MV-4-11 (cell line): Measurements from ENCODE around the gene ODR4.
"Not testable (repeated sequence)": the region's sequence is repeated elsewhere in the genome, so short reads cannot be mapped to it uniquely, and the experiment has no call there.

Experiments
- DNase-seq: peaks from one replicate; lab custom pipeline; 2025; lab: John Stamatoyannopoulos, UW

The ODR4 gene

DNA sequence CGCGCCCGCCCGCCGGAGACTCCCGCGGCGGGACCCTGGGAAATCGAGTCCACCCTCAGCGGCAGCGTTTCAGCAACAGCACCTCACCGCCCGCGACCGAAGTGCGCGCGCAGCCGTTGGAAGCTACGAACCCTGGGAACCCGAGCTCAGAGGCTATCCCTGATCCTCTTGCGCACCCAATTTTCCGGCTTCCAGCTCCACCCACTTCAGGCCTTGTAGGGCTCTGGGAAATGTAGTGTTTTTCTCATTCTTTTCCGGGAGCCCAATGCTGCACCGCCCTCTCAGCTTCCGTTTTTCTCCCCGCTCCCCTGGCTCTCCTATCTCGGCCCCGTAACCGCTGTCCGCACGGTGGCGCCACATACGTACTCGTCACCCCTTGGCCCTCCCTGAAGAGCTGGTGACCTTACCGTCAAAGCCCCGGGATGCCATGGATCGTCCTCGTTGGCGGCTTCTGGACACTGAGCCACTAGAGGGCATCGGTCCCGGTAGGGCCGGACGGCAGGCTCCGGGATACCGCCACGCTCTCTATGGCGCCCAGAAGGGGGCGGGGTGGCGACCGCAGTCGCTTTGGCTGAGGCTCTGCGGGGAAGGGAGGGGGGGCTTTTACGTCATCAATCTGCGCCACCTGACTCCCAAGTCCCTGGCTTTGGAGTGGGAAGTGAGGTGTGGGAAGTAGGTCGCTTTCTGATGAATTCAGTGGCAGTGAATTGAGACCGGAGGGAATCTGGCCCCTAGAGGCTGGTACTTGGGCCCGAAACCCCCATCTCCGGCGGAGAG is at the start of gene ODR4, which contains the start of gene TPR:
Gene ODR4 (plus strand): TSS at position 687 of the 777 bp plus-strand sequence. CDS start 3,948 bp downstream, outside the sequence.
Gene TPR (minus strand): TSS at position 102 of the 777 bp plus-strand sequence. CDS start 225 bp downstream, outside the sequence.
- DNase-seq, result peak; percentile 99

DNA sequence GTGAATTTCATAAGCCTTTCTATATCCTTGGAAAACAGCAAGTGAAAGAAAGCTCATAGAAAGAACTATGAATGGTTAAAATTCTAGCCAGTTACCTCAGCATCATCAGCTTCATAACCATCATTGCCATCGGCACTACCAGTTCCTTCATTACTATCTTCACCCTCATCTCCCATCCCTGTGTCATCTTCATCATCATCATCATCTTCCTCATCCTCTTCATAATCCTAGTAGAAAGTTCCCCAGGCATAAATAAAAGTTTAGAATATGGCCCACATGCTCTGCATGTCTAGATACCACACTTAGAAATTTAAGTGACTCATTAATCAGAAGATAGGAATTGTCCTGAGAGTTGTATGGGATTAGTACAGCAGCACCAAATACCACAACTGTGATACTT is 49.6 kb upstream of the ODR4 start:
- no peak for DNase-seq

DNA sequence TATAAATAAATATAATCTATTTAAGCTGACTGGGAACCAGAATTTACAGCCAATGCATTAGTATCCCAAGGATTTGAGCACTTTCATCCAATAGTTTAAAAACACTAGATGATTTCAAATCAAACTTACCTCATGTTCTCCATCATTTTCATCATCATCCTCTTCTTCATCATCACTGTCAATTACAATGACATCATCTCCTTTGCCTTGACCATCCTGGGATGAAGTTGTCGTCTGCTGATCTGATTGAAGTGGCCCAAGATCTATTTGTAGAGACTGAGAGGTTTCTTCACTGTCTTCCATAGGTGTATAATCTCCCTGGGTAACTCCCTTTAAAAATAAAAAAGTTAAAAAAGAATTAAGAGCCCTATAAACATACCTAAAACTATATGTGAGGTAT is 48.3 kb upstream of the ODR4 start:
- DNase-seq, result no peak

DNA sequence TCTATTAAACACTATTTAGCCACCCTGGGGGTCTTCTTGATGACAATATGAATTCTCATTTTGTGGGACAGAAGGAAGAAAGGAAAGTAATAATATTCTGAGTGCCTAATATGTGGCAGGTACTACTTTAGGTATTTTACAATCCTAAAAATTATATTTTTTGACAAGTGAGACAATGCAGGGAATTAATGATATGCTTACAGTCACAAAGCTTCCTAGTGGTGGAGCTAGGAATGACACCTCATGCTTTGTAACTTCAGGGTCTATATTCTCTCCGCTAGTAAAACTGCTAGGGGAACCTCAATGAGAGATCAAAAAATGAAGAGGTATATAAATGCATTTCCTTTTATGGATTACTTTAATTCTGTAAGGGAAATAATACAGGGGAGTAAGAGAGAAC is 44.9 kb upstream of the ODR4 start:
- DNase-seq, result no peak

DNA sequence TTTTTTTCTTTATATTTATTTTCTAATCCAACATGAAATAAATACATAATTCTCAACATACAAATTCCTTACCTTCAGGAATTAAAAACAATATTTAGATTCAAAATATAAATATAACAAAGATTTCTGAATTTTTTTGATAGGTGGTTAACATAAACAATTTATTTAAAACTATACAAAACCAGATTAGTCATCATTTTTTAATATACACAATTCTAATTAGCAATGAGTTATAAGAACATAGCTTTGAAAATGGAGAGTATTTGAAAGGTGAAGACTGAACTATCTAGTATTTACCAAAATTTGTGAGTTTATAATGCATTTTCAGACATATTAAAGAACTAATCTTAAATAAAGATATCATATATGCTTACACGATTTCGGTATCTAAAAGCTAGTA is 38.1 kb upstream of the ODR4 start:
- DNase-seq, result no peak

DNA sequence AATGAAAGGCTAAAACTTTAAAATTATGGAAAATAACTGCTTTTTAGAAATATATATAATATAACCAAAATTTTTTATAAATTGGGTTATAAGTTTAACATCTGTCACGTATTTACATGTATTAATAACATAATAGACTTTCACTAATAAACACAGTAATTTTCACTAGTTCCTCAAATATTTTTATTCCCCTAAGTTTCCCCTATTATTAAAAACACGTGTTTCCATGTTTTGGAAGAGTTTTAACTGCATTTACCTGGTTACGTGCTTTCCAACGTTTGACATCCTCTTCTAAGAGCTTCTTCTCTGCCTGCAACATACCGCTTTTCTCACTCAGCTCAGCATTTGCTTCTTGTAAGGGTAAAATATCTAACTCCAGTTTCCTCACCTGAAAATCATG is 34.9 kb upstream of the ODR4 start:
- DNase-seq, result no peak

DNA sequence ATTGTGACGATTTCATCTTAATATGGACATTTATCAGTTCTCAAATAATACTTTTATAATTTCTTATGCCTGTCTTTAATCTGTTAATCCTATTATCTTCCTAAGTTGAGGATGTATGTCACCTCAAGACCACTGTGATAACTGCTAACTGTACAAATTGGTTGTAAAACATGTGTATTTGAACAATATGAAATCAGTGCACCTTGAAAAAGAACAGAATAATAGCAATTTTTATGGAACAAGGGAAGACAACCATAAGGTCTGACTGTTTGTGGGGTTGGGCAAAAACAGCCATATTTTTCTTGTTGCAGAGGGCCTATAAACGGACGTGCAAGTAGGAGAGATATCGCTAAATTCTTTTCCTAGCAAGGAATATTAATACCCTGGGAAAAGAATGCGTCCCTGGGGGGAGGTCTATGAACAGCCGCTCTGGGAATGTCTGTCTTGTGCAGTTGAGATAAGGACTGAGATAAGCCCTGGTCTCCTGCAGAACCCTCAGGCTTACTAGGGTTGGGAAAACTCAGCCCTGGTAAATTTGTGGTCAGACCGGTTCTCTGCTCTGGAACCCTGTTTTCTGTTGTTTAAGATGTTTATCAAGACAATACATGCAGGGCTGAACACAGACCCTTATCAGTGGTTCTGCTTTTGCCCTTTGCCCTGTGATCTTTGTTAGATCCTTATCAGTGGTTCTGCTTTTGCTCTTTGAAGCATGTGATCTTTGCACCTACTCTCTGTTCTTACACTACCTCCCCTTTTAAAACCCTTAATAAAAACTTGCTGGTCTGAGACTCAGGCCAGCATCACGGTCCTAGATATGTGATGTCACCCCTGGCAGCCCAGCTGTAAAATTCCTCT is 27.6 kb upstream of the ODR4 start:
- not testable (repeated sequence) for DNase-seq

DNA sequence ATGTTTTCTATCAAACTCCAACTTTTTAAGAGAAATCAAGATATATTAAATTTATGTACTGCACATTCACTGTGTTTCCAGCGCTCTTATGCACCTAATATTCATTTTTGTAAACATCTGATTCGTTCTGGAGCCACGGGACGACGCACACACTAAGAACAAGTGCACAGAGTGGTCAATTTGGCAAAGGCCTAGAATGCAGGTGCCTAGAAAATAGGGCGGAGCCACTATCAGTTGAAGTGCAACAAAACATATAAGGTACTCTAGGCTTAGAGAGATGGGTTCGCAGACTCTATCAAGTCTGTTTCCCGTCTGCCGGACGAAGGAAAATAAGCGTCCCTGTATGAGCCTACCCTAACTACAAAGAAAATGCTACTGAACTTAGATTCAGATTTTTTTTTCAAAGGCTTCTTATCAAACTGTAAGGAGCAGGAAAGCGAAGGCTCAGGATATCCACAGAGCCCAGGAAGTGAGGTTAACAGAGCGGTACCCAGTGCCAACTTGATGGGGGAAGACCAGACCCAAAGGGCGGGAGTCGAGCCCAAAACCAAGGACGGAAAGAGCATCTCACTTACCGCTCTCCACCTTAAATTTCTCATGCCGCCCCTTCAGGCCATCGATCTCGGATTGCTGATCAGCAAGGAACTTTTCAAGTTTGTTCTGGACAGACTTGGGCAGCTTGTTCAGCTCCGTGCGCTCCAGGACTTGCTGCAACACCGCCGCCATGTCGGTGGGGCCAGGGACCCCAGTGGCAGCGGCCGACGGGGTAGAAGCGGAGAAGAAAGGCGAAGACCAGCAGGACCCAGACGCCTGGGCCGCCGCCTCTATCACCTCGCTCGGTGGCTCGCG is 1.1 kb upstream of the ODR4 start:
- peak; percentile 33 for DNase-seq

DNA sequence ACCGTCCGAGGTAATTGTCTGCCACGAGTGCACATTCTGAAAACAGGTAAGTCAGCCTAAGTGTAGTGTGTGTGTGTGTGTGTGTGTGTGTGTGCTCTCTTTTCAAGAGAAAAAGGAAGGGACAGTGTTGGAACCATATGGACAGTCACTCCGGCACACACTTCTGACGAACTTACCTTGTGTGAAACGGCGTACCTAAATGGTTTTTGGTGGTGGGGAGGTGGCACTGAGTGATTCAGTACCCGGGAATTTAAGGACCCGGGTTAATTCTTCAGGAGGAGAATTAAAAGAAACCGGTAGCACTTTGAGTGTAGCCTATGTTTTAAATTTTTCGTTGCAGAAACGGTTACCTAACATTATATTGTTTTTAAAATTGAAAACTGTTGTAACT is 286 bp downstream of the ODR4 start:
- no peak for DNase-seq

DNA sequence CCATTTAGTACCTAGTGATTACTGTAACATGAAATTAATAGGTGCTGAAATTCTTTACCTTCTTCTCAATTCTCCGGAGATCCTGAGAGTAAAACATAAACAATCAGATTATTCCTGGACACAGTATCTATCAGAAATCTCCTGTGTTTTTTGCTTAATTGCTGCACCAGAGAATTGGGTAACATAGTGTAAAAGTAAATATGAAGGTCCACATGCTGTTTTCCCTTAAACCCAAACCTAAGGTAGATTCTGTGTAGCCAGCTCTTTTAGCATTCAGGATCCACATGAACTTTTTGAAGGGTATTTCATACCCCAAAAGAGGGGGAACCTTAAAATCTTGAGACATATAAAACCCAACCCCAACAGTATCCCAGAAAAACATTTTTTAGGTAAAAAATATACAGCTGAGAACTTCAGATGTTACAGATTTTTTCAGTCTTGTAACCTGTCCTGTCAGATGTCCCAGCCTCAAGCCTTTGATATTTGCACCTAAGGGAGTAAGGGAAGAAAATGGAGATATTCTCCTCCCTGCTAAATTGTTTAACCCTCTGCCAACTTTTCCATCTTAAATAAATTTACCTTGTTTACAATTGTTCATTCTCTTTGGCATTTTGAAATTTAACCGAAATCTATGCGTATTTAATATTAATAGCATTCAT is 11.2 kb downstream of the ODR4 start:
- no peak for DNase-seq

DNA sequence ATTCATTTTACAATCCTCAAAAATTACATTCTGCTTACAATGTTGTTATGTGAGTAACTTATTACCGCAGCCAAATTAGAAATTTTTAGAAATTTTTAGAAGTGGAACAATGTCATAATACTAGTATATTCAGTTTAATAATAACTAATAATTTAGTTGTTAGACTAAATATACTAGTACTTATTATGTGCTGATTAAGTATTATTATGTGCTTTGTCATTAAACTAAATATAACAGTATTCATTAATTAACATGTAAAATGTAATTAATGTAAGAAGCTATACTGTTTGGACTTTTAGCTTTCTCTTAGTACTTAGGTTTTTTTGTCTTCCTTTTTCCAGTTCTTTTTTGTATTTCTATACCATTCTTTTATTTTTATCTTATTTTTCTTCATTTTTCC is 15.3 kb downstream of the ODR4 start:
- DNase-seq, result no peak

DNA sequence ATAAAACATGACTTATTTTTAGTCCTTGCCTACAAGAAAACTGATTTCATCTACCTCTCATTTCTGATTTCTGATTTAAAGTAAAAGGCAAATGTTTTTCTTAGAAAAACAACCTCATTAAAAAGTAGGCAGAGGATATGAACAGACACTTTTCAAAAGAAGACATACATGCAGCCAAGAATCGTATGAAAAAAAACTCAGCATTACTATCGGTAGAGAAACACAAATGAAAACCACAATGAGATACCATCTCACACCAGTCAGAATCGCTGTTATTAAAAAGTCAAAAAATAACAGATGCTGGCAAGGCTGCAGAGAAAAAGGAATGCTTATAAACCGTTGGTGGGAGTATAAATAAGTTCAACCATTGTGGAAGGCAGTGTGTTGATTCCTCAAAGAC is 16.2 kb downstream of the ODR4 start:
- DNase-seq, result no peak

DNA sequence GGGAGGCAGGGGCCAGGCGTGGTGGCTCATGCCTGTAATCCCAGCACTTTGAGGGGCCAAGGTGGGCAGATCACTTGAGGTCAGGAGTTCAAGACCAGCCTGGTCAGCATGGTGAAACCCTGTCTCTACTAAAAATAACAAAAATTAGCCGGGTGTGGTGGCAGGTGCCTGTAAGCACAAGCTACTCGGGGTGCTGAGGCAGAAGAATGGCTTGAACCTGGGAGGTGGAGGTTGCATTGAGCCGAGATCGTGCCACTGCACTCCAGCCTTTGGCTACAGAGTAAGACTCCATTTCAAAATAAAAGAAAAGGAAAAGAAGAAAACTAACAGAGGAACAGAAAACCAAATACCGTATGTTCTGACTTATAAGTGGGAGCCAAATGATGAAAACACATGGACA is 17.1 kb downstream of the ODR4 start:
- DNase-seq, result not testable (repeated sequence)

DNA sequence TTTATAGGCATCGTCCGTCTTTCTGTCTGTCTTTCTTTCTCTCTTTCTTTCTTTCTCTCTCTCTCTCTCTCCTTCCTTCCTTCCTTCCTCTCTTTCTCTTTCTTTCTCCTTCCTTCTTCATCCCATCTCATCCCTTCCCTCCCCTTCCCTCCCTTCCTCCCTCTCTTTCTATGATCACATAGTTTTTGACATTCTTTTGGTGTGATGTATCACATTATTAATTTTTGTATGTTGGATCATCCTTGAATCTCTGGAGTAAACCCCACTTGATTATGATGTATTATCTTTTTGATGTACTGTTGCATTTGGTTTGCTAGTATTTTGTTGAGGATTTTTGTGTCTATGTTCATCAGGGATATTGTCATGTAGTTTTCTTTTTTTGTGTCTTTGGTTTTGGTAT is 25.8 kb downstream of the ODR4 start:
- DNase-seq, result not testable (repeated sequence)

DNA sequence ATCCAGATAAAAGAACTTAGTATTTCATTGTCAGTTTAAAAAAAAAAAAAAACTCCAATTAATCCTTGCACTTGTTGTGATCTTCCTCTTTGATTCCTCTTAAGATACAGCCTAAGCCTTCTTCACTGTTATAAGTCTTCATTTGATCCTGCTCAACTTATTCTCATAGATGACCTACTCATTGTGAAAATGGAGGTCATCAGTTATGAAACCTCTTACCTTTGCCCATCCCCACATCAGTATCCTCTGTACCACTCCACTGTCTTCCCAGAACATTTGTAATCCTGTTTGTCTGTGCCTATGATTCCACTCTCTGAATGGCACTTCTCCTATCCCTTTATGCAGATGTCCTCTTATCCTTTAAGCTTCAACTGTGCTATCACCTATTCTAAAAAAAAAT is 28.0 kb downstream of the ODR4 start:
- no peak for DNase-seq

DNA sequence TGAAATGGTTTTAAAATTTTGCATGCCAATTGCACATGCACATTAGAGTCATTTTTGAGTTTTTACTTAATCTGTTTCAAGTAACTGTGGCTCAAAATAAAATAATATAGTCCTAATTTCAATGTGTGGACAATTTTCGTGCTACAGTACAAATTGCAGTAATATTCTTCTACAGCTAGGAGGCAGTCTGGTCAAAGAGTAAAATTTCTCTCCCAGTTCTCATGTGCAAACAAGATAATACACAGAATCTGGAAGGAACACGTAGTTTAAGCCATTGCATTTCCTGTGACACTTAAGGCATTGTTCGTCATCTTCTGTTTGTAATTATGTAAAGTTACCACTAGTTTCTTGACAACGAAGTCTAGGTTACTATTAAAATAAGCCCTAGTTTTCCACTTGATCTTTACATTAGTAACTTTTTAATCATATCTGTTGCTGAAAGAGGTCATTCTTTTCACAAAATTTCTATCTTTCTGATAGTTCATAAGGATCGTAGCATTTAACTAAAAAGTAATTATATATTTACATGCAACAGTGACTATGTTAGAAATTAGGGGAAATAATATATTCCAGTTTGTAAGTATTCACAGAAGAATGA is 28.9 kb downstream of the ODR4 start:
- peak; percentile 78 for DNase-seq

DNA sequence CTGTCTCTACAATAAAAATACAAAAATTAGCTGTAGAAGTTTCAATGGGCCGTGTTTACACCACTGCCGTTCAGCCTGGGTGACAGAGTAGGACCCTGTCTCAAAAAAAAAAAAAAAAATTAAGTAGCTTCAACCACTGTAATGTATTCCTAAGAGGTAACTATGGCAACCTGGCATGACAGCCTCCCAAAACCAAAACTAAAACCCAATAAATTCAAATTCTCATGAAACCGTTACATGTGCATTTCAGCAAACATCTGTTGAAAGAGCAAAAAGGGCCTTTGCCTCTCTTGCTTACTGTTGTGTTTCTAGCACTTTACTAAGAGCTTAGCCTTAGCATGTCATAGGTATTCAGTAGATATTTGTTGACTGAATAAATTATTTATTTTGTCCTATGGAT is 33.5 kb downstream of the ODR4 start:
- no peak for DNase-seq

DNA sequence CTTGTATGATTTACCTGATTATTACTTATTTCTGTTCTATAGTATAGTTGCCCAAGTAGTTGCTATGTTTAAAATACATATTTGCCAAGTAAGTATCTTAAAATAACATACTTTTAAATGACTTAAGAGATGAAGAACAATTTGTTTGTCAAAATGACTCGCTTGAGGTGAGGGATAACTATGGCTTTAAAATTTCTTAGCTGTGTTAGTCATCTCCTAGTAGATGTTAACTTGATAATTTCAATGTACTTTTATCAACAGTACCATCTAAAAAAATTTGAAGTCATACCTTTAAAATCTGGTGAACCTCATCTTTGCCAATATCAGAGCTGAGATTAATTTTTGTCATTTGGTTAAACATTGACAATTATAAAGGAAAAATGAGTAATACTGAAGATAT is 37.7 kb downstream of the ODR4 start:
- DNase-seq, result no peak

DNA sequence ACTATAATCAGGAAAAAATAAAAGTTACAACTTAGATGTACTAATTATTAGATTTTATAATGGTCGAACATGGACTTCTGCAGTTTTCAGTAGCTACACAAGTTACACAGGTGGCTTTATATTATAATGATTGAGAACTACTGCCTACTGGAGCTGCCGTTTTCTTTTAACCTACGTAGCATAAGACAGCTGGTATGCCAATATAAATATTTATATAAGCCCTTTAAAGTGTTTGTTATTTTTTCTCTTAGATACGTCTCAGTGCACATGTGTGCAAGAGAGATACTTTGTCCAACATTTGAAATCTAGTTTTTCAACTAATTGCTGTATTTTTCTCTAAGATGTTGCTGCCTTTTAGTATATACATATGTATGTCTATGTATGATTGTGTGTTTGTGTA is 42.9 kb downstream of the ODR4 start:
- no peak for DNase-seq

DNA sequence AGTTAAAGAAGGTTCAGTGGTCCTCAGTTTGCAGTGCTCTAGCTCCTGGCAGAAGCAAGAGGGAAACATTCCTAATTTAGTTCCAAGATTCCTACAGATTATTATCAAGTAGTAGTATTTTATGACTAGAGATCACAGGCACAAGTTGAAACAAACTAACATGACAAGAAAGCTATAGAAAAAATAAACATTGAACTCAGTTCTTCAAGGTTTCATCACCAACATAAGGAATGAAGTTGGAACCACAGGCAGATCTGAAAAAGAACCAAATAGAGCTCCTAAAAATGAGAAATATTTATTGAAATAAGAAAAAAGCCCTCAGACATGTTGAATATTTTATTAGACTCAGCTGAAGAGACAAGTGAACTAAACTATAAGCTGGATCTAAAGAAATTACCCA is 44.7 kb downstream of the ODR4 start:
- no peak for DNase-seq

DNA sequence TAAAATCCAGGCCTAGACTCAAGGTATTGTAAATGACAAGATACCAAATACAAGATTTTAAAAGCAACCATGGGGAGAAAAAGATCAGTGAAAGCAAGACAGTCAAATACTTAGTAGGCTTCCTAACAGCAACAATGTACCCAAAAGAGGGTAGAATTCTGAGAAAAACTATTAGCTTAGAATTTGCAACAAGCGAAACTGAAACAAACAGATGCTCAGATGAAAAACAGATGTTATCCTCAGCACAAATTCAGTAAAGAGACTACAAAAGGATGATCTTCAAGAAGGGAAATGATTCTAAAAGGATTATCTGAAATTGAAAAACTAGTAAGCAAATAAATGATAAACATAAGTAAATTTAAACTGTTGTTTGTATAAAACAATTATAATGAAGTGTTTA is 45.3 kb downstream of the ODR4 start:
- peak; percentile 62 for DNase-seq
